Activated naive CD4-positive, alpha-beta T cell (primary cell): Measurements from ENCODE around the gene GUK1.
"Not testable (repeated sequence)": the region's sequence is repeated elsewhere in the genome, so short reads cannot be mapped to it uniquely, and the experiment has no call there.

Experiments
- DNase-seq, 4 experiments: peaks; one replicate each; lab custom pipeline; 2025; lab: John Stamatoyannopoulos, UW

GUK1 gene

DNA sequence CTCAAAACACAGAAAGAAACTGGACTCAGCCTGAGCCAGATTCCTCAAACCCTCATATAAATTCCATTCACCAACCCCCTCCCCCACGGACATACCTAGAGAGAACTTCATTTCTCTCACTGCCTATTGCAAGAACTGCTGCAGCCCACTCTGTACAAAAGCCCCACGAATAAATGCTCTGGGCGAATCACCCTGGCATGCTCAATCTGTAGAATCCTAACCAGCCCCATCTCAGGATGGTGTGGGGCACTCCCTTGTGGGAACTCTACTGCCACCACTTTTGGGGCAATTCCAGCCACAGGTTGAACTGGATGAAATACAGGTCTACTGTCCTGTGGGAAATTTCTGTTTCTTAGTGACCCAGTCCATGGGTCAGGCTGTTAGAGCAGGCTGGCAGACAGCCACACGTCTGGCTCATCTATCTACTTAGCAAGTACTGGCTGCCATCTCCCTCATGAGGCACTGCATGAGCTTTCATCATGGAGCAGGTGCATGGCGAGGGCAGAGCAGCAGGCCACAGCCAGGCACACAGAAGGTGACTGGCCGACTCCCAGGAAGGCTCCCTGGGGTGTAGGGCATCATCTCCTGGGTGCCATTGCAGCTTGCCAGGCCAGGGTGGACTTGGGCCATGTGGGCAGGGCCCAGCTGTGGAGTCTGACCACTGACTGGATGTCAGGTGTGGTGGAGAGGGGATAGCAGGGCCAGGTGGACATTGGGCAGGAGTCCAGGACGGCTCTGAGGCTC is 35.4 kb upstream of the GUK1 start:
- no peak for DNase-seq

DNA sequence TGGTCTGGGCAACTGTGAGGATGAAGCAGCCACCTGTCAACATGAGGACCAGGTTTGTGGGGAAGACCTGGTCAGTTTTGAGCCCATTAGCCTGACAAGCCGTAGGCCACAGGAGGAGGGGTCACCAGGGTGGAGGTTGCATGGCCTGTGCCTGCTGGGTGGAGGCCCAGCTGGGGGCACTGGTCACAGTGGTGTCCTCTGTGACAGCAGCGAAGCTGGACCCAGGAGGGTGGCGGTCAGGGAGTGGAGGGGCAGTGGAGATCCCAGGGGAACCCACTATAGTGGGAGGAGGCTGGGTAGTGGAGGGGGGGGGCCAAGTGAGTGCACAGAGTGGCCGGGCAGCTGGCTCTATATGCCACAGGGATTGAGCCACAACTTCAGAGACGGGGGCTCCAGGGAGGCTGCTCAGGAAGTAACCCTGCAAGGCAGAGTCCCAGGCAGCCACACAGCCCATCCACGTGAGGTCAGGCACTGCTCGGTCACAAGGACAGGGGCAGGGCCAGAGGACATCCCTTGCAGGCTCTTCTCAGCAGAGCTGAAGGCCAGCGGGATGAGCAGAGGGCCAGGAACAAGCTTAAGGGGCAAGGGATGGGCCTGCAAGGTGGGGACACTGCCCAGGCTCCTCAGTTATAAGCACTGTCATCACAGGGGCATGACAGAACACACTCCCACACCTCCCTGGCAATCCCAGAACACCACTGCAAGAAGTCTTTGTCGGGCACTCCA is 34.6 kb upstream of the GUK1 start:
- no peak for DNase-seq

DNA sequence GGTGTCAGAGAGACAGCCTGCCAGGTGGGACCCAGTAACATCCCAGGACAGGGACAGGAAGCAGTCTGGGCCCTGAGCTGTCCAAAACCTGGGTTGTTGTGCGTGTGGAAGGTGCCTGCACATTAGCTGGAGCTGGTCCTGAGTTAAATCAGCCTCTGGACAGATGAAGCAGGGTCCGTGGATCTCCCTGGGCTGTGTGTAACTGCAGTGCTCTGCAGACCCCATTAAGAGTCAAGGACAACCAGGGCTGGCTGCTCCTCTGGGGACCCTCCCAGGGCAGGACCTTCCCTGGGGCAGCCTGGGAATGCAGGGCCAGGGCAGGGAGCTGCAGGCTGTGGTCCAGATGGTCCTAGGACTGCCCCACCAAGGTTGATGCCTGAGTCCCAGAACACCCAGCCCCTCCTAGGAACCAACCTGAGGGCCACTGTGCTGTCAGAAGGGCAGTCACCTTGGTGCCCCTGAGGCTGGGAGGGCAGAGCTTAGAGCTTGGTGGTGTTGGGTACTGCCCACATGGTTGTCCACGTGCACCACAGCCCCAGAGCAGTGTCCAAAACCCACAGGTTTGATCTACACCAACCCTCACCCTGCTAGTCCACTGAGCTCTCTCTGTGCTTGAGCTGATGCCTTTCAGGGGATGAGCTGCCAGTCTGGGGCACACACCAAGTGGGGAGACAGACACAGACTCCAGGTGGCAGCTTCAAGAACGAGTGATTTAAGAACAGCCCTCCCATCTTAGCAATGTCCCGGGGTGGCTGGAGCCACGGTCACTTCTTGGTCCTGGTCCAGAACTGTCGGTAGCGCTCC is 33.9 kb upstream of the GUK1 start:
- DNase-seq: no peak

DNA sequence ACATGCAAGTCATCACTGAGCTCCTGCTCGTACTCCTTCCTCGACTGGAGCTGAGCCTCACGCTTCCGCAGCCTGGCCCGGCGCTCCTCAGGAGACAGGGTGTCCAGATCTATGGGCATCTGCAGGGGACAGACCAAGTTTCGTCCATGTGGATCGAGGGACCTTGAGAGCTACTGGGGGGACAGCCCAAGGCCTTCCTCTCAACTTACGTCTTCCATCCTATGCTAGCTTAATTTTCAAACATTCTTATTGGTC is 33.4 kb upstream of the GUK1 start:
- no peak for DNase-seq

DNA sequence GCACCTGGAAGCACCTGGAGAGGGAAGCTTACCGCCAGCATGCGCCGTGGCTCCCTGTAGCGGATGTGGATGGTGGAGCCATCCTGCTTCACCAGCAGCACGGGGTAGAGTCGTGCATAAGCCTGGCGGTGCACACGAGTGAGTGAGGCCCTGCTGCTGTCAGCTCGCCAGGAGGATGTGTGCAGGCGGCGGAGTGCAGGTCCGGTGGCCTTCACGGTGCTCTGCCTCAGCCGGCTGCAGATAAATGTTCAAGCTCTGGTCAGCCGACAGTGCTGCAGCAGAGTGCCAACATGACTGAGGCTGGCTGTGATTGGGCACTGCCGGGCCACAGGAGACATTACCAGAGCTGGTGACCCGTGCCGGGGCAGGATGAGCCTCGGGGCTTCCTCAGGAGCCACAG is 32.4 kb upstream of the GUK1 start:
- DNase-seq: no peak

DNA sequence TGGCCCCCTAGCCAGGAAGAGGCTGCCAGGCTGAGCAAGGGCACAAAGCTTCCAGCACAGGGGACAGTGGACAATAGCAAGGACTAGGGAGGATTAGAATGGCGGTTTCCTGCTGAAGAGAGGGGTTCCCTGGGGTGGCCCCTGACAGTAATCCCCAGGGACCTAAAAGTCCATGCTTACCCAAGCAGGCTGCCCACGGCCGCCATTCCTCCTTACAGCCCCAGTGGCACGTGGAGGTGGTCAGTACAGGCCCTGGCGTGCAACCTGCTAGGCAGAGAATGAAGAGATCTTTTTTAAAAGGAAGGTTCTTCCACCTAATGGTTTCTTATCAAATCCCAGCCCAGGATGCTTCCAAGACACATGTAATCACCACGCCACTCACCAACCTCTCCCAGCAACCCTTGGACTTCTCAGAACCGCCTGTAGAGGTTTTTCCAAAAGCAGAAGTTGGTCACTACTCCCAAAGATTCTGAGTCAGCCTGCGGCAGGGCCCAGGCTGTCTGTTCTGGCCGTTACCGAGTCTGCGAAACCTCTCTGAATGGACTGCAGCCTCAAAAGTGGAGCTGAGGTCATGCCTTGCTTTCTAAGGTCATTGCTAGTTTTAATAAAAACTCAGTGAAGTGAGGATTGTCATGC is 31.9 kb upstream of the GUK1 start:
- DNase-seq: no peak

DNA sequence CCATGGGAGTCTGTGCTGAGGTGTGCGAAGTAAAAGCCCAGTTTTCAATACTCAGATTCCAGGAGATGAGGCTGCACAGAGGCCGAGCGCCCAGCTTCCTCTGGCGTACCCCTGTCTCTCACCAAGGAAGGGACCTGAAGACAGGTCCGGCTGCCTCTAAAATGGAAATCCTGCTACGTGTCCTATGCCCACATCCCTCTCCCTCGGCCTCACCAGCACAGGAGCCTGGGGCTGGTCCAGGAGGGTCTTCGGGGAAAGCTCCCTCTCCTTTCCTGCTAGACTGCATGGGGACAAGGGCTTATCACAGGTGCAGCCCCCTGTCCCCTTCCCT is 31.4 kb upstream of the GUK1 start:
- no peak for DNase-seq

DNA sequence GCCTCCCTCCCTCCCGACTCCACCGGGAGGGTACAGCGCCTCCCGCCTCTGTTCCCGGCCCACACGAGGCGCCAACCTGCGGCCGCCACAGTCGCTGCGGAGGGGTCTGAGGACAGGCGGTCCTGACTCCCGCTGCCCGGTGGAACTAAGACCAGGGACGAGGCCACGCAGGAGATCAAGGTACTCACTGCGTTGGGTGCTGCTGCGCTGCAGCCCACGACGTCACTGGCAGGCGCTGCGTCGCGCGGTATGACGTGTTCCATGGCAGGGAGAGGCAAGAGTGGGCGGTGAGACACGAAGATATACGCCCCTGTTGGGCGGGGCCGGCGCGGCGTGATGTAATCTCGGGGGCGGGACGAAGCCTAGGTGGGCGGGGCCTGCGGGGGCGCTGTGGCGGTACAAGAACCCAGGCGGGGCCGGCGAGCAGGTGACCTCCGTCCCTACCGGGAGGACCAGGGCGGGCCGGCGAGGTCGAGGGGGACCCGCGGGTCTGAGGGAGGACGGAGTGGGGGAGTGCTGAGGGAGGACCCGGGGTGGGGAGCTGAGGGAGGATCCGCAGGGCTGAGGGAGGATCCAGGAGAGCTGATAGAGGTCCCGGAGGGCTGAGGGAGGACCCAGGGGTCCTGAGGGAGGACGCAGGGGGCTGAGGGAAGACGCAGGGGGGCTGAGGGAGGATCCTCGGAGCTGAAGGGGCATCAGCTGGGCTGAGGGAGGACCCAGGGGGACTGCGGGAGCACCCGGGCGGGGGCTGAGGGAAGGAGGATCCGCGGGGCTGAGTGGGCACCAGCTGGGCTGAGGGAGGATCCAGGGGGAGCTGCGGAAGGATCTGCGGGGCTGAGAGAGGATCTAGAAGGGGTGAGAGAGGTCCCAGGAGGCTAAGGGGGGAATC is 30.8 kb upstream of the GUK1 start, which contains the start of gene MRPL55:
Gene MRPL55, minus strand, starts transcription at position 227 of the 889 bp plus-strand sequence. CDS start 1,039 bp downstream, outside the sequence.
- peak; percentile 97 to 99 (median 98) for DNase-seq

DNA sequence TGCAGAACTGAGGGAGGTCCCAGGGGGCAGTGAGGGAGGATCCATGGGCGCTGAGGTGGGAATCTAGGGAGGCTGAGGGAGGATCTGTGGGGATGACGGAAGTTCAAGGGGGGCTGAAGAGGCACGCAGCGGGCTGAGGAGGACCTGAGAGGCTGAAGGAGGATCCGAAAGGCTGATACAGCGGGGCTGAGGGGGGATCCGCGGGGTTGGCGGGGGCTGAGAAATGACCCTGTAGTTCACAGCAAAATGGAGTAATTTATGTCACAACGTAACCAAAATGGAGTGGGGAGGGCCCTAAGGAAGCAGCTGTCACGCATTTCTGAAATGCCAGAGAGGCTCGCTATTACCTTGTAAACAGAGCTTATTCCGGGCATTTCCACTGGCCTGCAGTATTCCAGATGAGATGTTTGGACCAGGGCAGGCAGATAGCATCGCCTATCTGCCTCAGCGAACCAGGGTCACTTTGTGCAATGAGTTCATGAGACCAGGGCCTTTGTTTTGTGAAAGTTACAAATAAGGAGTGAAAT is 30.1 kb upstream of the GUK1 start:
- DNase-seq: no peak

DNA sequence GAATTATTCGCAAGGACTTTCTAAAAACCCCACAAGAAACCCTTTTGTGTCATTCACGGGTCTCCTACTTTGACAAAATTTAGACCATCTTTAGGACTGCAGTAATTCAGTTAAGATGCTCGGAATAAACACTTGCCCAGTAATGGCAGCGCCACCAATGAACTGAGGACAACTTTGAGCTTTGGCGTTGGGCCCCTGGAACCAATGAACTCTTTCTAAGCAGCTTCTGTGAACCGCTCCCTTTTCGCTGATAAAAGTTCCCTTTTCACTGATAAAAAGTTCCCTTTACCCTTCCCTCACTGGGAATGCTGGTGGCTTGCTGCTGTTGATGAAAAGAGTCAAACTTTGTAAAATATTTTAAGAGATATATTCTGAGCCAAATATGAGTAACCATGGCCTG is 29.5 kb upstream of the GUK1 start:
- DNase-seq: no peak

DNA sequence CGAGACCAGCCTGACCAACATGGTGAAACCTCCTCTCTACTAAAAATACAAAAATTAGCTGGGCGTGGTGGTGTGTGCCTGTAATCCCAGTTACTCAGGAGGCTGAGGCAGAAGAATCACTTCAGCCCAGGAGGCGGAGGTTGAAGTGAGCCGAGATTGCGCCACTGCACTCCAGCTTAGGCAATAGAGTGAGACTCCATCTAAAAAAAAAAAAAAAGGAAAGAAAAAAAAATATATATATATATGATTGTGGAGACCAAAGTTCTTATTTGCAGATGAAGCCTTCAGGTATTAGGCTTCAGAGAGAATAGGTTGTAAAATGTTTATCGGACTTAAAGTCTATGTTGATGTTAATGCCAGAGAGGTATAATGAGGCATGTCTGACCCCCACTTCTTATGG is 28.8 kb upstream of the GUK1 start:
- not testable (repeated sequence) for DNase-seq

DNA sequence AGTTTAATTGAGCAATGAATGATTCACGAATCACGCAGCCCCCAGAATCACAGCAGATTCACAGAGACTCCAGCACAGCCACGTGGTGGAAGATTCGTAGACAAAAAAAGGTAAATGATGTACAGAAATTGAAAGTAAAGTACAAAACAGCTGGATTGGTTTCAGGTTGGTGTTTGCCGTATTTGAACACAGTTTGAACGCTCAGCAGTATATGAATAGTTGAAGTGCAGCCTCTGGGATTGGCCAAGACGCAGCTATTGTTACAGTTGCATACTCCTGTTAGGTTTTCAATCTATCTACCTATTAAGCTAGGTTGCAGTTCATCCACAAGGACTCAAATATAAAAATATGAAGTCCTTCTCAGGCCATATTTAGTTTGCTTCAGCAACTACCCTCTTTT is 27.9 kb upstream of the GUK1 start:
- DNase-seq: no peak

DNA sequence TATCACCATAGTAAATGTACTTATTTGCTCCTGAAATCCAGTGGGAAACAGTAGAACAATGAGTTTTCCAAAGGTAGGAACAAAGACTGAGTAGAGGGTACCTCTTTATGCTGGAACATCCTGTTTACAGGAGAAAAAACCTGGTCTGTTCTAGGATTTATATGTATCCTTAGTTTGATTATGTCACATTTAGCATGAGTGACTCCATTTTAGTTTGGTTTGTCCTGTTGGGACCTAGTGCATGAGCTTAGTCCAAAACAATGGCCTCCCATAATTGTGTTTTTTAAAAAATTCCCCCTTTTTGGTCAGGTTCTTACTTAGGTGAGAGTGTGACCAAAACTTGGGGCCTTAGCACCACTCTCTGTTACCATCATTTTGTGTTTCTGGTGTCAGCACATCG is 27.5 kb upstream of the GUK1 start:
- DNase-seq: no peak

DNA sequence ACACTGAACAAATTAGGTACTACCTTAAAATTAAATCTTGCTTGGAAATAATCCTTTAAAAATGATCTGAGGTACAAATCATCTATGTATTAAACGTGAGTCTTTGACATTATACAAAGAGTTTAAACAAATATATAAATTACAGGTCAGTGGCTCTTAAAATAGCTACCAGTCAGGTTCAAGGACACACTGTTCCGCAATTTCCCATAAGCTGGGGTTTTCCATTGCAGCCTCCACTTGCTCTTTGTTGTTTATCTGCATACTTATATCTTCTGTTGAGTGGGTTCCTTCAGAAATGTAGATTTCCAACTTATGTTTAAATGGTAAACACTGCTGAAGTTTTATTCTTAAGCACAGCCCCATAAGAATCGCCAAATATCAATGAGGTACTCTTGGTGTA is 25.3 kb upstream of the GUK1 start:
- DNase-seq: no peak

DNA sequence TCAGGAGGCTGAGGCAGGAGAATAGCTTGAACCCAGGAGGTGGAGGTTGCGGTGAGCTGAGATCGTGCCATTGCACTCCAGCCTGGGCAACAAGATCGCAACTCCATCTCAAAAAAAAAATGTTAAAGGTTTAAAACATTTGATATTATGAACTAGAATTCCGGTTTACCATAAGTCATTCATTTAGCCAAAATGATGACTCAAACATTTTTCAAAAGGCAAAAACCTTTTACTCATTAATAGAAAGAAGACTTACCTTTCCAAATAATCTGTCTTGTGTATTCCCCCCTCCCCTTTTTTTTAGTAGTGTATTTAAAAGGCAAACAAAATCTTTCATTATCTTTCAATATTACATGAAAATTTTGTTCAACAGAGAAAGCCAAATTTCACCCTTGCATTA is 22.7 kb upstream of the GUK1 start:
- no peak for DNase-seq

DNA sequence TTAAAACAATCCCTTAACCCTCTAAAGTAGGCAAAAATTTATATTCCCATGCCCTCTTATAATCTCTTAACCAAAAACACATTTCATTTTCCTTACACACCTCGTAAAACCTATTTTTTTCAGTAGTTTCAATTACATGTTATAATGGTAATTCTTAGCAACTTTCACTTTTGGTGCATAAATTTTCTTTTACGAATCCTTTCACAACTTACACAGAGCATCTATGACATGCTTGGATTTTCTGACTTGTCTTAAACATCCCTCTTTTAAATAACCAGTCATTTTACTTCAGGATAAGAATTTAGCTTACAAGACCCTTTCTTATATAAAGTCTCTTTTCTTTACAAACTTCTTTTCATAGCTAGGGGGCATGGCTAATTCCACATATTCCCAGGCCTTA is 22.0 kb upstream of the GUK1 start:
- no peak for DNase-seq

DNA sequence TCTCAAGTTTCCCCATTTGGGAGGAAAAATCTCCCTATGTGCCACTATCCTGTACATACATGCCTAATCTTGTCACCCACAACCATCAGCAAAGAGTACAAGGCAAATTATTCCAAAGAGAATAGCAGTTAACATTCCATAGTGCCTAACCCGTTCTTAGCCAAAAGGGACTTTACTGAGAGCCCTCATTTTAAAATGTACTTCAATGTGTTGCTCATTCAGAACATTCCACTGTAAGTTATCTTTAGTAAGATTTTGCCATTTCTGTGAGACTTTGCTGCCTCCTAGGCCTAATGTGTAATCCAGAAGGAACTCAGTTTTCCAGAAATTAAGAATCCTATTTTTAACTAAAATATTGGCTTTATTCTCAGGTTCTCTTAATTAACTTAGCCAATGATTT is 19.7 kb upstream of the GUK1 start:
- no peak for DNase-seq

DNA sequence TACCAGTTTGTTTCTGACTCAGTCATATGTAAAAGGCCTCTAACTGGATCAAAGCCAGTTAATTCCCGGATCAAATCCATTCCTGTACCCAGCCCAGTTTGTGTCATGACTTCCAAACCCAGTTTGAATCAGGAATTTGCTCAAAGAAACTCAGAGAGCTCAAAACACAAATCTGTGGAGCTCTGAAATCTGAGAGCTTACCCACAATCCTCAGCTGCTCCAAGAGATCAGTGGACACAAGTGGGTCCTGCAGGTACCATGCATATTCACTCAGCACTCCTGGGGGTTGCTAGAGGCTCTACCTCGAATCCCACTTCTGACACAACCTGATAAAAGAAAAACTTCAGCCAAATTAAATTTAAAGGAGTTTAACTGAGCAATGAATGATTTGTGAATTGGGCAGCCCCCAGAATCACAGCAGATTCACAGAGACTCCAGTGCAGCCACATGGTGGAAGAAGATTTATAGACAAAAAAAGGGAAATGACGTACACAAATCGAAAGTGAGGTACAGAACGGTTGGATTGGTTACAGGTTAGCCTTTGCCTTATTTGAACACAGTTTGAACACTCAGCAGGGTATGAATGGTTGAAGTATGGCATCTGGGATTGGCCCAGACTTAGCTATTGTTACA is 19.1 kb upstream of the GUK1 start:
- no peak for DNase-seq

DNA sequence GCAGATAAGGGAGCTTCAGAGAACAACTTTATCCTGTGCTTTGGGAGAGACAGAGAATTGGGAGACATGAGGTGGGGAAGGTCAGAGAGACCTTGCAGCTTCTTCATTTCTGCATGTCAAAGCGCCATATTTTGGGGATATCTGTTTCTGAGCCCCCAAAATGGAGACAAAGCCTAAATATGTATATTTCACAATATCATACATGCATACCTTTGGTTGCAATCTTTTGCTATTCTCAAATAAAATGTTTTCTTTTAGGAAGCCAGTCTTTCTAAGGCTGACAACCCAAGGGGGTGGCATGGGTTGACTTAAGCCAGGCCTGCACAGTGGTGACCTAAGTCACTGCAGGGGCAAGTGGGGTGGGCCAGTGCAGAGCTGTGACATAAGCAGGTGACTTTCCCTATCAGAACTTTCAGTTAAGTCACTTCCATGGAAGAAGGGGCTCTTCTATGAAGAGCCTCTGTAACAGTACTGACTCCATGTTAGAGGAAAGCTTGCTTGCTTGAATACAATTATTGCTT is 17.1 kb upstream of the GUK1 start:
- no peak for DNase-seq

DNA sequence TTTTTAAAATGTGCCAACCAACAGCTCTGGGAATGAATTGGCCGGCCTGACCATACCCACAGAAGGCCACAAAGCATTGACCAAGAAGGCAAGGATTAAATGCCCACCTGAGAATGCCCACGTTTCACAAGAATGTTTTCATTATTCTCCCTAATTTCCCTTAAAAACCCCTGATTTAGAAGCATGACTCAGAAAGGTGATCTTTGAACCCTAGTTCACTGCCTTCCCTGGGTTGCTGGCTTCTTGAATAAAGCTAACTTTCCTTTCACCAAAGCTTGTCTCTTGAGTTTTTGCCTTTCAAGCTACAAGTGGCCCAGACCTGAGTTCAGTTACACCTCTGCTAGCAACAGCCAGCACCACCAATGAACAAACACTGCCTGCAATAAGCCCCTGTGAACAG is 16.6 kb upstream of the GUK1 start:
- DNase-seq: no peak

DNA sequence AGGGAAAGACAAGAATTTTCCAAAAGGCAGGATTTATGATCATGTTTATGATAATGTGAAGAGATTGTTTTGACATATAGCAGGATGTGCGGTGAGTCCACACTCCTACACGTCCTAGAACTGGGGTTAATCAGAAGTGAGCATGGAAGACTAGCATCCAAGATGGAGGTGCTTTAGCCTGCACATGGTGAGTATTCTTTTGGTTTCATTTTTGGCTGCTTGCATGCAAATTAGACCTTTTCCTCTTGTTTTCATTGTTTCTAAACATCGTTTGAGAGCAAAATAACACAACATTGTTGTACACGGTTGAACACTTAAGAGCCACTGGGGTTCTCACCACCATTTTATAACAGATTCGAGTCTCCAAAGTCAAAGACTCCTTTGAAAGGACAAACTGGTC is 14.9 kb upstream of the GUK1 start:
- no peak for DNase-seq
